ENCODE measurements around the gene SCAMP2. TPM values are rescaled to one million over a fixed set of nuclear protein-coding genes. Genes with fewer than 3 reads are reported as not detected.

The SCAMP2 gene
- total and polyA plus RNA-seq, 2 of the 13 experiments (the other 11 are each of a cell fraction or from before 2014, with no cell fraction given) = 34.8 to 121 TPM

DNA sequence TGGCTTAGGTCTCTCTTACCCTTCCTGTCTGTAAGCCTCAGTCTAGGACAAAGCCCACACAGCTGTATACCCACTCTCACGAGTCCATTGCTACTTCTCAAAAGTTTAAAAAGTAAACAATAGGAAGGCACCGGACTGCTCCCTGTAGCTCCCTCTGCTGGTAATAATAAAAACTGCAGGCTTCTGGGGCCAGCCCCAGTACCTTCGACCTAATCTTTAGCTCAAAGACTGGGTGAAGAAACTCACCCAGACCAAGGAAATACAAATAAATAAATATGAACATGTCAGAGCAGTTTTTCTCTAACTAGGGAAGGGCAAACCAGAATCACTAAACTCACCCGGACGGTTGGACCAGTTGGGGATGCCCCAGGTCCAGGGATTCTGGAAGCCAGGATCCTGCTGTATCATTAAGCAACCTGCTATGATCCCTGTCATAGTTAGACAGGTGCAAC, 28.5 kb upstream of the SCAMP2 start (continued):
- TF ChIP-seq, protein P1, sequence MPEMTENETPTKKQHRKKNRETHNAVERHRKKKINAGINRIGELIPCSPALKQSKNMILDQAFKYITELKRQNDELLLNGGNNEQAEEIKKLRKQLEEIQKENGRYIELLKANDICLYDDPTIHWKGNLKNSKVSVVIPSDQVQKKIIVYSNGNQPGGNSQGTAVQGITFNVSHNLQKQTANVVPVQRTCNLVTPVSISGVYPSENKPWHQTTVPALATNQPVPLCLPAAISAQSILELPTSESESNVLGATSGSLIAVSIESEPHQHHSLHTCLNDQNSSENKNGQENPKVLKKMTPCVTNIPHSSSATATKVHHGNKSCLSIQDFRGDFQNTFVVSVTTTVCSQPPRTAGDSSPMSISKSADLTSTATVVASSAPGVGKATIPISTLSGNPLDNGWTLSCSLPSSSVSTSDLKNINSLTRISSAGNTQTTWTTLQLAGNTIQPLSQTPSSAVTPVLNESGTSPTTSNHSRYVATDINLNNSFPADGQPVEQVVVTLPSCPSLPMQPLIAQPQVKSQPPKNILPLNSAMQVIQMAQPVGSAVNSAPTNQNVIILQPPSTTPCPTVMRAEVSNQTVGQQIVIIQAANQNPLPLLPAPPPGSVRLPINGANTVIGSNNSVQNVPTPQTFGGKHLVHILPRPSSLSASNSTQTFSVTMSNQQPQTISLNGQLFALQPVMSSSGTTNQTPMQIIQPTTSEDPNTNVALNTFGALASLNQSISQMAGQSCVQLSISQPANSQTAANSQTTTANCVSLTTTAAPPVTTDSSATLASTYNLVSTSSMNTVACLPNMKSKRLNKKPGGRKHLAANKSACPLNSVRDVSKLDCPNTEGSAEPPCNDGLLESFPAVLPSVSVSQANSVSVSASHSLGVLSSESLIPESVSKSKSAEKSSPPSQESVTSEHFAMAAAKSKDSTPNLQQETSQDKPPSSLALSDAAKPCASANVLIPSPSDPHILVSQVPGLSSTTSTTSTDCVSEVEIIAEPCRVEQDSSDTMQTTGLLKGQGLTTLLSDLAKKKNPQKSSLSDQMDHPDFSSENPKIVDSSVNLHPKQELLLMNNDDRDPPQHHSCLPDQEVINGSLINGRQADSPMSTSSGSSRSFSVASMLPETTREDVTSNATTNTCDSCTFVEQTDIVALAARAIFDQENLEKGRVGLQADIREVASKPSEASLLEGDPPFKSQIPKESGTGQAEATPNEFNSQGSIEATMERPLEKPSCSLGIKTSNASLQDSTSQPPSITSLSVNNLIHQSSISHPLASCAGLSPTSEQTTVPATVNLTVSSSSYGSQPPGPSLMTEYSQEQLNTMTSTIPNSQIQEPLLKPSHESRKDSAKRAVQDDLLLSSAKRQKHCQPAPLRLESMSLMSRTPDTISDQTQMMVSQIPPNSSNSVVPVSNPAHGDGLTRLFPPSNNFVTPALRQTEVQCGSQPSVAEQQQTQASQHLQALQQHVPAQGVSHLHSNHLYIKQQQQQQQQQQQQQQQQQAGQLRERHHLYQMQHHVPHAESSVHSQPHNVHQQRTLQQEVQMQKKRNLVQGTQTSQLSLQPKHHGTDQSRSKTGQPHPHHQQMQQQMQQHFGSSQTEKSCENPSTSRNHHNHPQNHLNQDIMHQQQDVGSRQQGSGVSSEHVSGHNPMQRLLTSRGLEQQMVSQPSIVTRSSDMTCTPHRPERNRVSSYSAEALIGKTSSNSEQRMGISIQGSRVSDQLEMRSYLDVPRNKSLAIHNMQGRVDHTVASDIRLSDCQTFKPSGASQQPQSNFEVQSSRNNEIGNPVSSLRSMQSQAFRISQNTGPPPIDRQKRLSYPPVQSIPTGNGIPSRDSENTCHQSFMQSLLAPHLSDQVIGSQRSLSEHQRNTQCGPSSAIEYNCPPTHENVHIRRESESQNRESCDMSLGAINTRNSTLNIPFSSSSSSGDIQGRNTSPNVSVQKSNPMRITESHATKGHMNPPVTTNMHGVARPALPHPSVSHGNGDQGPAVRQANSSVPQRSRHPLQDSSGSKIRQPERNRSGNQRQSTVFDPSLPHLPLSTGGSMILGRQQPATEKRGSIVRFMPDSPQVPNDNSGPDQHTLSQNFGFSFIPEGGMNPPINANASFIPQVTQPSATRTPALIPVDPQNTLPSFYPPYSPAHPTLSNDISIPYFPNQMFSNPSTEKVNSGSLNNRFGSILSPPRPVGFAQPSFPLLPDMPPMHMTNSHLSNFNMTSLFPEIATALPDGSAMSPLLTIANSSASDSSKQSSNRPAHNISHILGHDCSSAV (CRISPR knock-in tag; IDR thresholded peaks at IDR 0.05; ENCODE audit: borderline replicate concordance) = no peak
- TF ChIP-seq SMC3 (IDR thresholded peaks at IDR 0.05; ENCODE audit: low read length) (peak; percentile 69), MIER3 (CRISPR knock-in tag; IDR thresholded peaks at IDR 0.05; ENCODE audit: borderline replicate concordance) (0 out of 2 replicates have a peak, but pooled peaks have one; percentile 21)
- TF ChIP-seq, protein P2, sequence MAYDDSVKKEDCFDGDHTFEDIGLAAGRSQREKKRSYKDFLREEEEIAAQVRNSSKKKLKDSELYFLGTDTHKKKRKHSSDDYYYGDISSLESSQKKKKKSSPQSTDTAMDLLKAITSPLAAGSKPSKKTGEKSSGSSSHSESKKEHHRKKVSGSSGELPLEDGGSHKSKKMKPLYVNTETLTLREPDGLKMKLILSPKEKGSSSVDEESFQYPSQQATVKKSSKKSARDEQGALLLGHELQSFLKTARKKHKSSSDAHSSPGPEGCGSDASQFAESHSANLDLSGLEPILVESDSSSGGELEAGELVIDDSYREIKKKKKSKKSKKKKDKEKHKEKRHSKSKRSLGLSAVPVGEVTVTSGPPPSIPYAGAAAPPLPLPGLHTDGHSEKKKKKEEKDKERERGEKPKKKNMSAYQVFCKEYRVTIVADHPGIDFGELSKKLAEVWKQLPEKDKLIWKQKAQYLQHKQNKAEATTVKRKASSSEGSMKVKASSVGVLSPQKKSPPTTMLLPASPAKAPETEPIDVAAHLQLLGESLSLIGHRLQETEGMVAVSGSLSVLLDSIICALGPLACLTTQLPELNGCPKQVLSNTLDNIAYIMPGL (CRISPR knock-in tag; IDR thresholded peaks at IDR 0.05; ENCODE audit: borderline replicate concordance in 1 of 2, low read depth in 1 of 2) = 0 out of 4 replicates have a peak, but pooled peaks of 1 of the 2 experiments have one; percentile 19
- TF ChIP-seq, protein P3, sequence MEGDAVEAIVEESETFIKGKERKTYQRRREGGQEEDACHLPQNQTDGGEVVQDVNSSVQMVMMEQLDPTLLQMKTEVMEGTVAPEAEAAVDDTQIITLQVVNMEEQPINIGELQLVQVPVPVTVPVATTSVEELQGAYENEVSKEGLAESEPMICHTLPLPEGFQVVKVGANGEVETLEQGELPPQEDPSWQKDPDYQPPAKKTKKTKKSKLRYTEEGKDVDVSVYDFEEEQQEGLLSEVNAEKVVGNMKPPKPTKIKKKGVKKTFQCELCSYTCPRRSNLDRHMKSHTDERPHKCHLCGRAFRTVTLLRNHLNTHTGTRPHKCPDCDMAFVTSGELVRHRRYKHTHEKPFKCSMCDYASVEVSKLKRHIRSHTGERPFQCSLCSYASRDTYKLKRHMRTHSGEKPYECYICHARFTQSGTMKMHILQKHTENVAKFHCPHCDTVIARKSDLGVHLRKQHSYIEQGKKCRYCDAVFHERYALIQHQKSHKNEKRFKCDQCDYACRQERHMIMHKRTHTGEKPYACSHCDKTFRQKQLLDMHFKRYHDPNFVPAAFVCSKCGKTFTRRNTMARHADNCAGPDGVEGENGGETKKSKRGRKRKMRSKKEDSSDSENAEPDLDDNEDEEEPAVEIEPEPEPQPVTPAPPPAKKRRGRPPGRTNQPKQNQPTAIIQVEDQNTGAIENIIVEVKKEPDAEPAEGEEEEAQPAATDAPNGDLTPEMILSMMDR (CRISPR knock-in tag; IDR thresholded peaks at IDR 0.05) = peak; percentile 77
- TF ChIP-seq, protein P4, sequence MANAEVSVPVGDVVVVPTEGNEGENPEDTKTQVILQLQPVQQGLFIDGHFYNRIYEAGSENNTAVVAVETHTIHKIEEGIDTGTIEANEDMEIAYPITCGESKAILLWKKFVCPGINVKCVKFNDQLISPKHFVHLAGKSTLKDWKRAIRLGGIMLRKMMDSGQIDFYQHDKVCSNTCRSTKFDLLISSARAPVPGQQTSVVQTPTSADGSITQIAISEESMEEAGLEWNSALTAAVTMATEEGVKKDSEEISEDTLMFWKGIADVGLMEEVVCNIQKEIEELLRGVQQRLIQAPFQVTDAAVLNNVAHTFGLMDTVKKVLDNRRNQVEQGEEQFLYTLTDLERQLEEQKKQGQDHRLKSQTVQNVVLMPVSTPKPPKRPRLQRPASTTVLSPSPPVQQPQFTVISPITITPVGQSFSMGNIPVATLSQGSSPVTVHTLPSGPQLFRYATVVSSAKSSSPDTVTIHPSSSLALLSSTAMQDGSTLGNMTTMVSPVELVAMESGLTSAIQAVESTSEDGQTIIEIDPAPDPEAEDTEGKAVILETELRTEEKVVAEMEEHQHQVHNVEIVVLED (CRISPR knock-in tag; IDR thresholded peaks at IDR 0.05; ENCODE audit: borderline replicate concordance) = no peak
- TF ChIP-seq, protein P5, sequence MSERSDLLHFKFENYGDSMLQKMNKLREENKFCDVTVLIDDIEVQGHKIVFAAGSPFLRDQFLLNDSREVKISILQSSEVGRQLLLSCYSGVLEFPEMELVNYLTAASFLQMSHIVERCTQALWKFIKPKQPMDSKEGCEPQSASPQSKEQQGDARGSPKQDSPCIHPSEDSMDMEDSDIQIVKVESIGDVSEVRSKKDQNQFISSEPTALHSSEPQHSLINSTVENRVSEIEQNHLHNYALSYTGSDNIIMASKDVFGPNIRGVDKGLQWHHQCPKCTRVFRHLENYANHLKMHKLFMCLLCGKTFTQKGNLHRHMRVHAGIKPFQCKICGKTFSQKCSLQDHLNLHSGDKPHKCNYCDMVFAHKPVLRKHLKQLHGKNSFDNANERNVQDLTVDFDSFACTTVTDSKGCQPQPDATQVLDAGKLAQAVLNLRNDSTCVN (CRISPR knock-in tag; IDR thresholded peaks at IDR 0.05; ENCODE audit: borderline replicate concordance) = peak; percentile 51; the same call in 1 of the 2 replicates

Data from HepG2 (cell line).